ENCODE data around the gene GADD45G. TPM values are rescaled to one million over a fixed set of nuclear protein-coding genes. Genes with fewer than 3 reads are reported as not detected.

GADD45G gene
- total and polyA plus RNA-seq, 2 of the 8 experiments (the other 6 are each of a cell fraction or from before 2014, with no cell fraction given) = 7.0 to 11.4 TPM

DNA sequence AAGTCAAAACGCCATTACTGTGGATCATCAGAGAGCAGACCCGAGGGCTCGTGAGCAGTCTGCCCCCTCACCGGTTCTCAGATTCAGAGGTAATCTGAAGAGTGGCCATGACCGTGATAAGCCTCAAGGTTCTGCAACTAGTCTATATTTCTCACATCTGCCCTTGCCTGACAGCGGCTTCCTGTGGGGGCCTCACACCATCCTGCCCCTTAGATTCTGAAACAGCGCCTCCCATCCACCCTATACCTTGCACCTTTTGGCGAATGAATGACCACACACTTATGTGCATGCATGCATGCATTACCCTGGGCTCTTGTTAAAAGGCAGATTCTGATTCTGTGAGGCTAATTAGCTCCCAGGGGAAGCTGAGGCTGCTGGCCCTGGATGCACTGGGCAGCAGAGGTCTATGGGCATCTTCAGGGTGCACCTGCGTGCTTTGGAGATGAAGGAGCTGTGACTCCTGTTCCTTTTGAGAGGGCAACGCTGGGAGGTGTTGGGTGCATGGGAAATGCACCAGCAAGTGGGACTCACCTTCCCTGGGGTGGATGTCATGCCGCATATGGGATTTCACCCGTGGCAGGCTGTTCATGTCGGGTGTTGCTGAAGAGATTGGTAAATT, 7.8 kb upstream of the GADD45G start:
- no peak overlapping the region for H3K56ac ChIP-seq (replicated peaks; ENCODE audit: insufficient read length, low read depth, low read length)
- H3K36me3 ChIP-seq (ENCODE audit: control insufficient read depth in 2 of 4, insufficient read depth in 4 of 4, low read length in 3 of 4) = no peaks in the 10 kb centered on the region
- H3K9me3 ChIP-seq (ENCODE audit: insufficient read depth in 2 of 2, low read depth in 1 of 2, low read length in 1 of 2) = no peaks in the 10 kb centered on the region
- H4K5ac ChIP-seq (ENCODE audit: insufficient read length, low read depth, low read length) = no peak overlapping the region
- H4K8ac ChIP-seq (ENCODE audit: extremely low read depth, insufficient read depth, low read length) = no peak overlapping the region
- no peak overlapping the region for H4K91ac ChIP-seq (replicated peaks; ENCODE audit: insufficient read length, low read length)
- H2AK5ac ChIP-seq (ENCODE audit: low read depth, low read length) = no peak overlapping the region
- H3K79me1 ChIP-seq (ENCODE audit: low read depth, low read length) = no peaks in the 10 kb centered on the region
- H2BK20ac ChIP-seq (ENCODE audit: low read length) = no peak overlapping the region
- no peaks in the 10 kb centered on the region for H3K79me2 ChIP-seq (ENCODE audit: control insufficient read depth in 1 of 2, insufficient read depth in 2 of 2, low read length in 2 of 2)
- H4K20me1 ChIP-seq (replicated peaks in 1 of 2; ENCODE audit: control insufficient read depth in 1 of 2, insufficient read depth in 2 of 2, low read length in 2 of 2) = no peaks in the 10 kb centered on the region
- ChIA-PET CTCF (ENCODE audit: partially characterized antibody) (interaction anchor here (0.7 to 8.1 kb wide), 49 partner anchors 9 to 628 kb away, joined by 3 to 162 read pairs (median 4); no protein-coding TSS in a partner anchor), POLR2A (ENCODE audit: partially characterized antibody) (interaction anchor here (0.6 kb wide), 1 partner anchor 325 kb away, joined by 3 read pairs; no protein-coding TSS in a partner anchor)
- no peak overlapping the region for H2BK12ac ChIP-seq (ENCODE audit: low read depth, low read length)
- H3K27me3 ChIP-seq (replicated peaks in 1 of 4; ENCODE audit: control insufficient read depth in 3 of 4, extremely low read depth in 1 of 4, insufficient read depth in 3 of 4, low read length in 3 of 4) = no peaks in the 10 kb centered on the region
- DNase-seq (ENCODE audit: low read depth in 1 of 2, low spot score in 2 of 2) (peak in 1 of 2 experiments; percentile 30), FAIRE-seq (no peak)
- H3K9ac ChIP-seq (replicated peaks in 1 of 4; ENCODE audit: extremely low read depth in 1 of 4, low read depth in 3 of 4, low read length in 3 of 4) = no peak overlapping the region
- no peak overlapping the region for H3K14ac ChIP-seq (ENCODE audit: insufficient read length)
- H3K4me3 ChIP-seq (ENCODE audit: extremely low read depth in 1 of 4, insufficient read depth in 2 of 4, low read depth in 3 of 4, low read length in 4 of 4) = no peak overlapping the region
- no peak overlapping the region for H2BK5ac ChIP-seq (ENCODE audit: low read depth, low read length)
- no peak overlapping the region for H2AFZ ChIP-seq (ENCODE audit: low read length)
- H3K4me1 ChIP-seq (replicated peaks in 1 of 4; ENCODE audit: control insufficient read depth in 3 of 4, insufficient read depth in 4 of 4, low read length in 3 of 4) = peaks cover 4 to 8% (median 6%) of the 10 kb centered on the region in 4 experiments
- no peak for TF ChIP-seq EZH2 (IDR thresholded peaks at IDR 0.05; ENCODE audit: low read depth, low read length, severe bottlenecking)
- TF ChIP-seq YY1 (IDR thresholded peaks at IDR 0.05; ENCODE audit: low read depth, low read length) = no peak
- no peak for TF ChIP-seq HDAC2 (IDR thresholded peaks at IDR 0.05; ENCODE audit: borderline replicate concordance in 1 of 2, low read depth in 2 of 2, low read length in 2 of 2)
- no peak for TF ChIP-seq TAF7 (optimal IDR thresholded peaks at IDR 0.05; ENCODE audit: borderline replicate concordance, low read depth, low read length)
- no peak for TF ChIP-seq HDAC6 (IDR thresholded peaks at IDR 0.05; ENCODE audit: low read depth, low read length)
- TF ChIP-seq E2F6 (IDR thresholded peaks at IDR 0.05) = no peak
- no peak for TF ChIP-seq SIRT6 (IDR thresholded peaks at IDR 0.05; ENCODE audit: low read length)
- TF ChIP-seq GTF2F1 (IDR thresholded peaks at IDR 0.05; ENCODE audit: borderline replicate concordance, low read depth, low read length) = no peak
- no peak overlapping the region for H3K23ac ChIP-seq (ENCODE audit: insufficient read length)
- H3K4ac ChIP-seq (replicated peaks; ENCODE audit: insufficient read length, low read depth, low read length) = no peak overlapping the region
- H3K27ac ChIP-seq (ENCODE audit: low read depth, low read length) = no peak overlapping the region
- no peak overlapping the region for H2BK15ac ChIP-seq (ENCODE audit: low read length)
- no peak overlapping the region for H3K18ac ChIP-seq (ENCODE audit: extremely low read depth, low read length)
- no peak overlapping the region for H2BK120ac ChIP-seq (replicated peaks; ENCODE audit: low read depth, low read length)
- 84% methylated on average over 13 of the region's 13 CpGs; no CpG with 5 or more reads in 1 of the 2 experiments for WGBS, 2 experiments (ENCODE audit: extremely low coverage in 1 of 2, insufficient coverage in 1 of 2, insufficient read length in 1 of 2, insufficient replicate concordance in 2 of 2, low coverage in 1 of 2, low lambda C conversion rate in 2 of 2, missing lambda C conversion rate in 1 of 2)
- H3K23me2 ChIP-seq (ENCODE audit: low read depth, low read length) = no peaks in the 10 kb centered on the region
- no peak overlapping the region for H3K4me2 ChIP-seq (ENCODE audit: insufficient read depth in 1 of 2, low read depth in 2 of 2, low read length in 2 of 2)
